ENCODE results near the gene CCDC40.

CCDC40 gene

DNA sequence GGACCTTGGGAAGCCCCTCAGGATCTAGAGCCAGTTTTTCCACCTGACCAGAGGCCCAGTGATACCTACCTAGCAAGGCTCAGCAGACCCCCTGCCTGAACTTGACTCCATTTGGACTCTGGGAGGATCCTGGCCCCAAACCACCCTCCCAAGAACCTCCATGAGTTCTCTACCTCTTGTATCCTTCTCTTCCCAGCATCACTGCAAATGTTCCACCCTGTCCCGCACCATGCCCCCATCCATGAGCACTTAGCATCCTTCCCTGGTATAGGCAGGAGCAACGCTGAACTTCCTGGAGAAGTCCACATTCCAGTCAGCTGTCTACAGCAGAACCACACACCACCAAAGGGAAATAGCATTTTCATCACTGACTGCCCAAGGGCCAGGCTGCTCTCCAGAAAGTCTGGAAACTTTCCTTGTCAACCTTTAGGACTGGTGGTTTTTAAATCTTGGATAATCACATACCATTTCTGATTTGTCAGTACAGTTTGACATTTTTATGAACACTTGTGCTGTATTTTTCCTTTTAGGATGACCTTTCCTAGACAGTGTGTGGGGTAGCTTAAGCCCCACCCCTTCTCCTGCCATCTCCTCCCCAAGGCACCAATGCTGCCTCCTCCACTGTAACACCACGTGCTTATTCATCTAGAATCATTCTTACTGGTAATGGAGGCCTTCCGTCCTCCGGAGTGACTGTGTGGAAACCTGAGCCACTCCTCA lies 96.6 kb downstream of the CCDC40 start:
- no peak for DNase-seq (ENCODE audit: low read depth in 2 of 3, low spot score in 1 of 3)

- DNase-seq (ENCODE audit: low read depth in 2 of 3, low spot score in 1 of 3) = no peak
Observed at GRCh38 chr17:80133626-80133970, 97.2 kb downstream of the CCDC40 start.

GRCh38 chr17:80137131-80137530 lies 100.7 kb downstream of the CCDC40 start:
- no peak for DNase-seq (ENCODE audit: low read depth in 2 of 3, low spot score in 1 of 3)

DNA sequence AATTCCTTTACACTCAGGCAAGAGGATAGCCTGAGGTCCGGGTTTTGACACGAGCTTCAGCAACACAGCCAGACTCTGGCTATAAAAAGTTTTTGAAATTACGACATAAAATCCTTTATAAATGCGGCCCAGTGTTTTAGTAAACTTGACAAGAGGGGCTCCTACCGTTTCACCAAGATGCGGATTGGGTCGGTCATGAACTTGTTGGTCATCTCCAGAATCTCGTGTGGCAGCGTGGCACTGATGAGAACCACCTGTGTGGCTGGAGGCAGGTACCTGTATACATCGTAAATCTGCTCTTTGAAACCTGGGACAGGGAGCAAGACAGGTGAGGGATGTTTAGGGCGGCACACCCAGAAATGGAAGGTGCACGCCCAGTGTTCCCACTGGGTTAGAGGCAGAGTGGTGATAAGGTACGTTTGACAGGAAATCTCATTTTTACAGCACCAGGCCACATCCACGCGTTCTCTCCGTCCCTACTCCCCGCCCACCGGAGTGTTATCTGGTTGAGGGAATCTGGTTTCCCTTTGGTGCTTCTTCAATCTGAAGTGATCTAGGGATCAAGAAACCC lies 102.5 kb downstream of the CCDC40 start:
- no peak for DNase-seq (ENCODE audit: low read depth in 2 of 3, low spot score in 1 of 3)

DNA sequence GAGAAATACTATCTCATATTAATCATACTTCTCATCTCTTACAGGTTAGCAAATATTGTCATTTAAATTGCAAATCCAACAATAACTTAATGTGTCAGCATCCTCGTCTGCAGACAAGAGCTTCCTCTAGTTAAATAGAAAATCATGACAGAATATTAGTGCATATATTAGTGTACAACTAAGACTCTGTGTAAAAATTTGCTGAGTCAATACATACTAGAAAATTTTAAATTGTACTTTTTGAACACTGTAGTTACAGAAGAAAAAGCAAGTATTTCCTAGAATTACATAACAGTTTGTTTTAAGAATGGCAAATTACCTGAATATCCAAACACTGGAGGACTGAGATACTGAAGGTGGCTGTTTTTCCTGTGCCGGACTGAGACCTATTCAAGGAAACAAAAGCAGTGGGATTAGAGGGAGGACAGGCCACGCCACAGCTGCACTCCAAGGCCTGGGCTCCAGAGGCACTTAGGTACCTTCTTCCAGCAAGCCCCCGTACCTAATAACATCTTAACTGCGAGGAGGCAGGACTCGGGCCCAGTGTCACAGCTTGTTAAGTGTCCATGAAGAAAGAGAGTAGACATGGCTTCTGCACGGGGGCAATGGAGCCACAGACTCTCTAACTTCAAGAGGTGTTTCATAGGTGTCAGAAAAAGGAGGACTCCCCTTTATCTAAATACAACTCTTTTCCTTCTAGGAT lies 105.2 kb downstream of the CCDC40 start:
- DNase-seq (ENCODE audit: low read depth in 2 of 3, low spot score in 1 of 3) = no peak

GRCh38 chr17:80142929-80143328 lies 106.5 kb downstream of the CCDC40 start:
- no peak for DNase-seq (ENCODE audit: low read depth in 2 of 3, low spot score in 1 of 3)

GRCh38 chr17:80145076-80146075 lies 108.9 kb downstream of the CCDC40 start:
- DNase-seq (ENCODE audit: low read depth in 2 of 3, low spot score in 1 of 3) = no peak

DNA sequence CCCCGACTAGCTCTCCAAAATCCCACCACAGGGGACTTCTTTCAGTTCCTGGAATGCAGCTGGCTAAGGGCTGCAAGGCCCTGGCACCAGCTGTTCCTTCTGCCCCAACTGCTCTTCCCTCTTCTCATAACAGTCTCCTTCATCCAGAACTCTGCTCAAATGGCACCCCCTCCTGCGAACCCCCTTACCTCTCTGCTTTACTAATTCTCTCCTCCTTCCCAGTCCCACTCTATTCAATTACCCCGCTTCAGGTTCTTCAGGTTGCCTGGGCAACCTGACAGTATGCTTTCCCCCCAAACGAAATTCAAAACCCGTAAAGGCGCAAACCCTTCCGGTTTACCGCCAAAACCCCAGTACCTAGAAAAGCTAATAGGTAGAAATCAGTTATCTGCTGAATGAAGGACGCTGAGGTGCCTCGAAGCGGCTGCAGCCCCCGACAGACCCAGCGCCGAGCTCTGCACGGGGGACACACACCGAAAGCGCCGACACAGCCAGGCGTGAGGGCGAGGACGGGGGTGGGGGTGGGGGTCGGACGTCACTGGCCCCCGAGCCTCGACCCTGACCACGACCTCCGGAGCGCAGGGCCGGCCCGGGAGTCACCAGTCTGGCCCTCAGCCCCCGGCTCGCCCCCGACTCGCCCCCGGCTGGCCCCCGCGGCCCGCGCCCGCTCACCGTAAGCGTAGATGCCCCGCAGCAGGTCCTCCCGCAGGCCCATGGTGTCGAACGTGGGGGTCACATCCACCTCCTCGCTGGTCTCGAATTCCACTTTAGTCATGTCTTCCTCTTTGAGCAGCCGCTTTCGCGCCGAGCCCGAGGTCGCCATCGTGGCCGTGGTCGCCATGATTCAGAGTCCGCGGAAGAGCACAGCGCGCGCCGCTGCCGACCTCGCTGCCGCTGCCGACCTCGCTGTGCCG lies 109.9 kb downstream of the CCDC40 start:
- no peak for DNase-seq (ENCODE audit: low read depth in 2 of 3, low spot score in 1 of 3)

GRCh38 chr17:80147035-80147822 lies 110.8 kb downstream of the CCDC40 start, which contains the start of gene EIF4A3:
Gene EIF4A3 (minus strand): TSS chr17:80147128. CDS start chr17:80146961, 167 bp downstream.
- peak; percentile 96 to 97 (median 96) for DNase-seq (ENCODE audit: low read depth in 2 of 3, low spot score in 1 of 3)
